GM12864 (cell line): ENCODE data around the gene SFMBT2.

ENCODE experiments used
- DNase-seq: peaks from one replicate; pipeline ENCODE4 v3.0.0-alpha.2; 2011; ENCODE audit warnings: low read depth
- H3K4me3 ChIP-seq: 2 replicates; pipeline ENCODE4 v1.5.1; 2011; ENCODE audit warnings: mild to moderate bottlenecking, low read depth, low read length, control low read depth
- TF ChIP-seq, protein P1 (sequence below): IDR thresholded peaks from 2 replicates; pipeline ENCODE4 v1.5.1; 2011; ENCODE audit warnings: low read depth, mild to moderate bottlenecking, moderate library complexity, low read length, control low read depth, inconsistent platforms; ENCODE audit errors: missing control alignments

SFMBT2 gene

DNA sequence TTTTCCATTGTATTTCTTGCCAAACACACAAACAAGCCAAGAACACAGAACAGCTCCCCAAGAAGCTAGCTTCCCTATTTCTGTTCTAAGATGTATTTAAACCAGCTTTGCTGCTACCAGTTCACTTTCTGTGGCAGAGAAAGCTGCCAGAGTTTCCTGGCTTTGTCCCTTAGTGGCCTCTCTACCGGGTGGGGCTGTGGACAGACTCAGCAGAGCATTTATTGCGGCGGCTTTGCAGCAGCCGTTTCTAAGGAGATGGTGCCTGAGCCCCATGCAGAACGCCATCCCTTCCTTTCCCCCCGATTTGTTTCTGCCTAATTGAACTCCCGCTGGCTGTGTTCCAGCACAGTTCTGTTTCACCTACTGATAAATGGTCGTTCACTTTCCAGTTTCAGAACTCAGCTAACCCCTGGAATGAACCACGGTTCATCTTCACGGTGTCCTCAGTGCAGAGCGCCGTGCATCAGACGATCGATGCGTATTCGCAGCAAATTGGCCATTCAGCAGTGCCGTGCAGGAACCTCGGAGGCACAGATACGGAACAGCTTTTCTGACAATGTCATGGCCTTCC is 33.8 kb upstream of the SFMBT2 start:
- no peak for DNase-seq
- H3K4me3 ChIP-seq = no peak overlapping the region
- TF ChIP-seq, protein P1, sequence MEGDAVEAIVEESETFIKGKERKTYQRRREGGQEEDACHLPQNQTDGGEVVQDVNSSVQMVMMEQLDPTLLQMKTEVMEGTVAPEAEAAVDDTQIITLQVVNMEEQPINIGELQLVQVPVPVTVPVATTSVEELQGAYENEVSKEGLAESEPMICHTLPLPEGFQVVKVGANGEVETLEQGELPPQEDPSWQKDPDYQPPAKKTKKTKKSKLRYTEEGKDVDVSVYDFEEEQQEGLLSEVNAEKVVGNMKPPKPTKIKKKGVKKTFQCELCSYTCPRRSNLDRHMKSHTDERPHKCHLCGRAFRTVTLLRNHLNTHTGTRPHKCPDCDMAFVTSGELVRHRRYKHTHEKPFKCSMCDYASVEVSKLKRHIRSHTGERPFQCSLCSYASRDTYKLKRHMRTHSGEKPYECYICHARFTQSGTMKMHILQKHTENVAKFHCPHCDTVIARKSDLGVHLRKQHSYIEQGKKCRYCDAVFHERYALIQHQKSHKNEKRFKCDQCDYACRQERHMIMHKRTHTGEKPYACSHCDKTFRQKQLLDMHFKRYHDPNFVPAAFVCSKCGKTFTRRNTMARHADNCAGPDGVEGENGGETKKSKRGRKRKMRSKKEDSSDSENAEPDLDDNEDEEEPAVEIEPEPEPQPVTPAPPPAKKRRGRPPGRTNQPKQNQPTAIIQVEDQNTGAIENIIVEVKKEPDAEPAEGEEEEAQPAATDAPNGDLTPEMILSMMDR = no peak

DNA sequence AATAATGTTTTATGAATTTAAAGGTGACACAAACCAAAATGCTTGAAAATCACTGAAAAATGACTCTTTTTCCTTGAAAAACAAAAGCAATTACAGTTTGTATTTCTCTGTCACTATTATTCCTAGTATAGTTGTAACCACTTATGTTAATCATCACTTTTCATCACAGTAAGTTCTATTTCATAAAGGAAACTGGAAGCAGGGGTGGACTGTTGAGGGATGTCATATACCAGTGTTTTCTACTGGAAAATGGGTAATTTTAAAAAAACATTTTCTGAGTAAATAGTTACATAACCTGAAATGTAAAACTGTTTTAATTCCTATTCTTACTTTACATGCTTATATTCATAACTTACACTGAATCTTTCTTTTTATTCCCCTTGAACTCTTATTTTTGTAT is 32.2 kb upstream of the SFMBT2 start:
- H3K4me3 ChIP-seq = no peak overlapping the region
- DNase-seq = no peak
- TF ChIP-seq, protein P1 = no peak

DNA sequence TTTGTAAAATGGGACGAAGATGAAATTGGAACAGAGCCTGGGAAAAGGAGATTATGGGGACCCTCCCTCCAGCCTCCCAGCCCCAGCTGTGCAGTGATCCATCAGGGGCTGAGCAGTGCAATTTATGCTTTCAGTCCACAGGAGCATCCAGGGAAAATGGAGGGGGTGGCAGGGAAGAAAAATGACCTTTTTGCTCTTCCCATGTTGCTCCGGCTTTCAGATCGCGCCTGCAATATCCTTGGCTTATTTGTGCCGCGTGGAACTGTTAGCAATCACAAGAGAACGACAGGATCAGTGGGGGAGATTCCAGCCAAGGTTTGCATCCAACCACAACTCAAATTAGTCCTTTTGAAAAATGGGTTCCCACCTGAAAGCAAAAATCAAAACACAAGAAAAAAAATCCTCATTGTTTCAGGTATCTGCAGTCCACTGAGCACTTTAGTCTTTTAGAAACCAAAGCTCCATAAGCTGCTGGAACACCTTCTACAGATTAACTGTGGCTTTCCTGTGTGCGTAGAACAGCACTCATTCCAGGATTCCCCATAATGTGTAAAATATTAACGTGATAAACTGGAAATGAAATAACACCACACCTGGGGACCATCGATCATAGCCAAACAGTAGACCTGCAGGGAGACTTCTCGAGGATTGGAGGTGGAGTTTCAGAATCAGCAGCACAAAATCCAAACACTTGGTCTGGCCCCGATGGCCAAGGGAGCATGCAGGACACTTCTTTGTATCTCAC is 30.7 kb upstream of the SFMBT2 start:
- H3K4me3 ChIP-seq = no peak overlapping the region
- no peak for DNase-seq
- TF ChIP-seq, protein P1 = no peak

DNA sequence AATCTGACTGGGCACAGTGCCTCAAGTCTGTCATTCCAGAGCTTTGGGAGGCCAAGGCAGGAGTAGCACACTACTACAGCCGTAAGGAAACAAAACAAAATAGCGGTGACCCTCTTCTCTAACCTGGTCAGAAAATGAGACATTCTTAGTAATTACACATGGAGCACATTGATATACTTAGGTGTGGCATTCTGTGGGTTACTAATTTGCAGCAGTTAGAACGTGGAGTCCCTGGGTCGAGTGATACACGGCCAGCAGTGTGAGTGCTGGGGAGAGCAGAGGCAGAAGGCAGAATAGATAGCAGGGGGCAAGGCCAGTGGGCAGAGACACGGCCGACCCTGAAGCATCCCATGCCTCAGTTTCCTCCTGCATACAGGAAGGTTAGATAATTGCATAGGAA is 28.9 kb upstream of the SFMBT2 start:
- no peak for DNase-seq
- TF ChIP-seq, protein P1 = no peak
- H3K4me3 ChIP-seq = no peak overlapping the region

DNA sequence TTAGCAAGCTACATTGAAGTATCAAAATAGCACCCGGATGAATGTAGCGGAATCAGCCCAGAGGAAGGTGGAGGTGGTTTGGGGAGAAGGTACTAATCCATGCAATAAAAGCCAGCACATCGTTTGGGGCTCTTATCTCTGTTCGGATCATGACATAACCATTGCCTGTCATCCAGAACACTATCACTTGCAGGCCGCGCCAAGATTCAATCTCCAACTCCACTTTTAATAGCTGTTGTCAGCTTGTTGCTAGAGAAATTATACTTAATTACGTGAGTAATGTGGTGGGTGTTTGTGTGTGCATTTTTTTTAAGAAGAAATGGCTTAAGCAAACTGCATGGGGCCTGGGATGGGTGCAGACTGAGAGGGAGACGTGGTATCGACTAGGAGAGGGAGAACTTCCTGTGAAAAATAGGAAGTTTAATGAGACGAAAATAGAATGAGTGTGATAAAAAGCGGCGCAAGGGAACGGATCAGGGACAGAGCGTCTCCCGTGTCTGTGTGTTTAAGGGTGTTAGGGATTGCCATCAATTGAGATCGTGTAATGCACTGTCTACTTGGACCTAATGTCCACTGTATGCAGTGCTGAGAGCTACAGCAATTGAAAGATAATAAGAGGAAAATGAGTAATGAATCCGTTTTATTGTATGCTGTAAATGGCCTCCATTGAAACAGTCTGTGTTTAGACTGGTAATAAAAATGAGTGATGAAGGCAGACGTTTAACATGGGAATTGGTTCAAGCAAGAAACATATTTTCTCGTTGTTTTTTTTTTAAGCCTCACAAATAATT is 27.6 kb upstream of the SFMBT2 start:
- TF ChIP-seq, protein P1 = no peak
- DNase-seq = no peak
- no peak overlapping the region for H3K4me3 ChIP-seq

DNA sequence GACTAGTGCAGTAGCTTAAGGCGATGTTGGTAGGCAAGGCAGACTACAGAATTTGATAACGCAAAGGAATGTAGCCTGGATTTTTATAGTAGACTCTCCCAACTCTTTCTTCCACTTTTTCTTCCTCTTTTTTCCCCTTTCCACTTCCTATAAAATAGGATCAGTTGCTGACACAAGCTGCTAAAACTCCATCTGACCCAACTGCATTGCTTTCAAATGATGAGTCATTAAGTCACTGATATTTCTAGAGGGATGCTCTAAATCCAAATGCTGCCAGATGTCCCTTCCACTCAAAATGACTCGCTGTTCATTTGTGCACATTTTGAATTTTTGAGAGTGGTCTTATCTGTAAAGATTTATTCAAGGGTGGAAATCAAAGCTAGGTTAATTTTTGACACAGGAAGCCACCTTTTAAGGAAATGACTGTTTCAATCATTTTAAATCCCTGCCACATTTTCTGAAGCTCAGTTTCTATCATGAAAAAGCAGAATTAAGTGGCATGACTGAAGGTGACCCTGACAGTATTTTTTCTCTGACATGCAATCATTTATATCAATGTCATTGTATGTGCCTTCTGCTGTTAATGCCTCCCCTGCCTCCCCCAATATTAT is 25.8 kb upstream of the SFMBT2 start:
- DNase-seq = no peak
- H3K4me3 ChIP-seq = no peak overlapping the region
- TF ChIP-seq, protein P1 = no peak
